Heart left ventricle (tissue), 13 donors: ENCODE measurements around the gene CDON.

Experiments used
- POLR2A ChIP-seq, 2 donors: fragments of 450-650 bp; IDR thresholded peaks; one replicate each; pipeline ENCODE4 v1.6.1; 2017; ENCODE audit warnings: antibody characterized with exemption in 2 of 2, mild to moderate bottlenecking in 2 of 2, moderate library complexity in 2 of 2
- TF ChIP-seq, protein P1 (sequence below), 12 donors: fragments of 200-600 bp; sonication (generic) in 4 of 12; IDR thresholded peaks; one replicate each; pipeline versions ENCODE4 v1.5.0 to v1.8.0; 2018 to 2022; ENCODE audit warnings: antibody characterized with exemption in 12 of 12, mild to moderate bottlenecking in 5 of 12
- donor health status: ischemic (EF 13 %, LVEDD 7.1; RV severe dilation, severe dysfunction).
- donor health status: DM: no; HTN: yes; CAD: no.
- donor health status: DM: no; HTN: no; CAD: no.
- donor health status: ischemic (EF 25% LVEDD 6.9; RV normal size, moderate dysfunction).
- donor health status: ischemic (EF 25% LVEDD 5.7; RV mildly dilated, moderate dysfunction).
- donor health status: ischemic (EF 35%, LVEDD 5.7; RV mildly dilated, moderate dysfunction).
- donor health status: nonischemic (EF 11% LVEDD 7.7; RV severe dilation, severe dysfunction).
- donor health status: DM: yes; HTN: yes; CAD: no.
- donor health status: PGD.
- donor health status: ischemic (EF 29% LVEDD 5.4; RV normal size, mild dysfunction).
- donor health status: nonischemic (EF 23%, LVEDD 6.1; RV moderate dilation, normal function).

DNA sequence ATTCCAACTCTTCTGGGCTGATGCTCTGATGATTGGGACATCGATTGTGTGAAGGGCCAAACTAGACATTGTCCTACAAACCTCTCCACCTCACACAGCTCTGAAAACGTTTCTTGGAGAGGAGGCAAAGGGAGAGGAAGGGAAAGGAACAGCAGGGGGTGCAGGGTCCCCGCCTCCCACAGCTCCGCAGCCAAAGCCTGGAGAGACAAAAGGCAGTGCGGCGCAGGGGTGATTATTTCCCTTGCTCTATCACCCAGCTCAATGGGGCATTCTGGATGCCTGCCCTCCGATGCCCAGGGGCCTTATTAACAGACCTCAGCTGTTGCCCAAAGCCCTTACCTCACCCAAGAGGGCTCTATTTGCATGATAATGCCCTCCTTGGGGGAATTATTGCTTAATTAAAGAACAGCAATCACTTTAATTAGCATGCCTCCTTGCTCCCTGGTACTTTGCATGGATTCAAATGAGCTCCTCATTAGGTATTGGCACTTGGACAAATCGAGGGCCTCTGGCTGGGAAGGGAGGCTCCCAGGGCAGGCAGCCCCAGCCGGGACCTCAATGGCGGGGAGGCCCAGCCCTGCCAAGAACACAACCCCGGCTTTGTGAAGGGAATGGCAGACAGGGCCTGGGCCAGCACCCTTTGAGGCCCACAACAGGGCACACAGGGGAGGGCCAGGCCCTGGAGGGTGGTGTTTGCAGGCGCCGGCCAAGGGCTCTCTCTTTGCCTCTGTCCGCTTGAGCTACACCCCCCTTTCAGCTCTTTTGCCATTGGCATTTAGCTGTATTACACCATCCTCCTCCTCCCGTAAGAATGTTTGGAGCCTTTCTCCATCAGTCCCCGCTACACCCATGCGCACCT is 19.8 kb upstream of the CDON start:
- TF ChIP-seq, protein P1, sequence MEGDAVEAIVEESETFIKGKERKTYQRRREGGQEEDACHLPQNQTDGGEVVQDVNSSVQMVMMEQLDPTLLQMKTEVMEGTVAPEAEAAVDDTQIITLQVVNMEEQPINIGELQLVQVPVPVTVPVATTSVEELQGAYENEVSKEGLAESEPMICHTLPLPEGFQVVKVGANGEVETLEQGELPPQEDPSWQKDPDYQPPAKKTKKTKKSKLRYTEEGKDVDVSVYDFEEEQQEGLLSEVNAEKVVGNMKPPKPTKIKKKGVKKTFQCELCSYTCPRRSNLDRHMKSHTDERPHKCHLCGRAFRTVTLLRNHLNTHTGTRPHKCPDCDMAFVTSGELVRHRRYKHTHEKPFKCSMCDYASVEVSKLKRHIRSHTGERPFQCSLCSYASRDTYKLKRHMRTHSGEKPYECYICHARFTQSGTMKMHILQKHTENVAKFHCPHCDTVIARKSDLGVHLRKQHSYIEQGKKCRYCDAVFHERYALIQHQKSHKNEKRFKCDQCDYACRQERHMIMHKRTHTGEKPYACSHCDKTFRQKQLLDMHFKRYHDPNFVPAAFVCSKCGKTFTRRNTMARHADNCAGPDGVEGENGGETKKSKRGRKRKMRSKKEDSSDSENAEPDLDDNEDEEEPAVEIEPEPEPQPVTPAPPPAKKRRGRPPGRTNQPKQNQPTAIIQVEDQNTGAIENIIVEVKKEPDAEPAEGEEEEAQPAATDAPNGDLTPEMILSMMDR (IDR thresholded peaks at IDR 0.05) = no peak
- TF ChIP-seq POLR2A (IDR thresholded peaks at IDR 0.05) = no peak
